Hypothalamus (tissue), 51 donors: ENCODE results near the gene PLEKHH1.

Experiments used
- DNase-seq, 51 donors: peaks; one replicate each; lab custom pipeline; 2025; lab: John Stamatoyannopoulos, UW

Gene PLEKHH1

GRCh38 chr14:67532998-67533753 is at the start of gene PLEKHH1:
TSS of gene PLEKHH1 (plus strand) at chr14:67533290. CDS start at chr14:67541868, 8,578 bp downstream.
- peak; percentile 15 to 93 (median 82) for DNase-seq

GRCh38 chr14:67483579-67484285 is 49.4 kb upstream of the PLEKHH1 start:
- peak in 2 of 51 donors; percentile 6 to 11 for DNase-seq

DNA sequence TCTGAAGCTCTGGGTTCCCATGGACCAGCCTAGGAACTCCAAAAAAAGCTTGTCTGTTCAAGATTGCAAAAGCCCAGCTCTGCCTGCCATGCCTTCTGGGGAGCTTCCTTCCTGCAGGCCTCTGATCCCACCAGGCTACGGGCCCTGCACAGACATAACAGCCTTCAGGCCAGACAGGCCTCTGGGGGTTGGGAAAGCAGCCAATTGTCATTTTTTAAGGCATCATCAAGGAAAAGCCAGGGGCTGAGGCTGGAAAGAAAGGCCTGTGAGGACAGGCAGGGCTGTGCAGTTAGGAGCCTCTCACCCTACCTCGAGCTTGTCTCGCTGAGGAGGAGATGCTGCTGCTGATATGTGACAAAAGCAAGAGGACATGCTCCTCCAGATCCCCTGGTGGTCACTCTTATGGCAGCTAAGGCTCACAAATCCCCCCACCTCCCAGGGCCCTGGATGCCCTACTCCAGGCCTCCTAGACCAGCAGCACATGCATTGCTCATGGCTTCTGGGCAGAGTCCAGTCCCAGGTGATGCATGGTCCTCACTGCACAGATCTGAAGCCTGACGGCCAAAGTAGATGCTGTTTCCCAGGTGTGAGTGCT is 47.5 kb upstream of the PLEKHH1 start:
- no peak for DNase-seq

- no peak for DNase-seq
These were observed 46.2 kb upstream of the PLEKHH1 start for GRCh38 chr14:67486890-67487289.

DNA sequence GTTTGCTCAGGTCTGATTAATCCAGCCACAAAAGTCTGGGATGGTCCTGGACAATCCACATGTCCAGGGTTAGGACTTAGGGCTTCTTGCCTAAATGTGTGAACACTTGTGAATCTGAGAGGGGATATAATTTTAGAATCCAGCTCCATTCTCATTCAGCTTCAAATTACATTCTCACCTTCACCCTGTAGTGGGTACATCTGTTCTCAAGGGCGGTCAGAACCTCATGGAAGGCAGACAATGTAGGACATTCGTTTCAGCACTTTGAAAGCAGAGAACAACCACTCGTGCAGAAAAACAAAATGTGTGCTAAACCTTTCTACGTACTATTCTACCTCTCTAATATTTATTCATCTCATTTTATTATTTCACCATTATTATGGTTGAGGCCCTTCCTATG is 45.8 kb upstream of the PLEKHH1 start:
- no peak for DNase-seq

GRCh38 chr14:67487937-67488893 is 44.9 kb upstream of the PLEKHH1 start, which contains the start of gene TMEM229B:
TSS of gene TMEM229B (minus strand) at chr14:67488721. CDS start at chr14:67473923, 14,798 bp downstream.
- DNase-seq, result peak in 17 of 51 donors; percentile 5 to 24 (median 16)

DNA sequence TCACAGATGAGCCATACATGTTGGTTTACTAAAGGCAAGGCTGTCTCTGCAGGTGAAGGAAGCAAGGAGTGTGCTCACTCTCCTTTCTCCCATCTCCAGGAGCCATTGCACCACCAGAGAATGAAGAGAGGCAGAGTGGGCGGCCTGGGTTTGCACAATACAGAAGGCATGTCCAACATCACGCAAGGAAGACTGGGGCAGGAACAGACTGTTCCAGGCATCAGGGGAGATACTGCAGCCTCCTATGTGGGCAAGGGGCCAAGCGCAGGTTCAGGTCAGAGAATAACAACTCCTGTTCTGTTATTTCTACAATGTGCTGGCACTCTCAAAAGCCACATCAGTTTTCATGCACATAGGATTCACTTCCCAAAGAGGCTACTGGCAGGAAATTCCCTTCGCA is 42.9 kb upstream of the PLEKHH1 start:
- DNase-seq, result no peak

DNA sequence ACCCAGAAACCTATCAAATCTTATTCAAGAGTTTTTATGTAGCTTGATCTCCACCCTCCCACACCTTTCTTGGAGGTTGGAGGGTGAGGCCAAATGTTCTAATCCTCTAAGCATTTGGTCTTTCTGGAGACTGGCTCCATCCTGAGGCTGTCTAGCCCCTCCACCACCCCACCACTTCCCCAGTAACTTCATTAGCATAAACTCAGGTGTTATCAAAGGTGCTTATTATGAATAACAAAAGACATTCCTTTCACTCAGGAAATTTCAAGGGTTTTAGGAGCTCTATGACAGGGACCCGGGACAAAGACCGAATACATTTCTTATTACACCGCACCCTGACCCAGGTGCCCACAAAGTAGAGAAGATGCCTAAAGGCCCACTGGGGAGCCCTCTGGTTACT is 41.8 kb upstream of the PLEKHH1 start:
- no peak for DNase-seq

- DNase-seq, result peak in 5 of 51 donors; percentile 9 to 34 (median 18)
These were observed 41.2 kb upstream of the PLEKHH1 start for GRCh38 chr14:67491741-67492507.

DNA sequence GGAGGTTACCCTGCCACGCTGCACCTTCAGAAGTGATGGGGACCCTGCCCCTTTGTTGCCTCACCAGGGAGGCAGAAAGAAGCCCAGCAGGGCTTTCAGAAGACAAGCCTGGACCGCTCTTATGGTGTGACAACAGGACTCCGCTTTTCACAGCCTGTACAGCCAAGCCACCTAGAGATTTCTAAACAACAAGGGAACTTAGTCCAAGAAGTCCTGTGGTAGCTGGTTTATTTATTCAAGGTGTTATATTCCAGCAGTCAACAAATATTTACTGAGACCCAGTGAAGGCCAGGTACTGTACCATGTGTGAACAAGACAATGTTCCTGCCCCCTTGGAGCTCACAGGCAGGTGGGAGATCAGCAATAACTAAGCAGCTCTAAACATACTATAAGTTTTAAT is 40.6 kb upstream of the PLEKHH1 start:
- DNase-seq, result no peak

GRCh38 chr14:67493092-67493717 is 39.9 kb upstream of the PLEKHH1 start:
- DNase-seq, result no peak

- no peak for DNase-seq
These were observed 37.3 kb upstream of the PLEKHH1 start for GRCh38 chr14:67495827-67496226.

DNA sequence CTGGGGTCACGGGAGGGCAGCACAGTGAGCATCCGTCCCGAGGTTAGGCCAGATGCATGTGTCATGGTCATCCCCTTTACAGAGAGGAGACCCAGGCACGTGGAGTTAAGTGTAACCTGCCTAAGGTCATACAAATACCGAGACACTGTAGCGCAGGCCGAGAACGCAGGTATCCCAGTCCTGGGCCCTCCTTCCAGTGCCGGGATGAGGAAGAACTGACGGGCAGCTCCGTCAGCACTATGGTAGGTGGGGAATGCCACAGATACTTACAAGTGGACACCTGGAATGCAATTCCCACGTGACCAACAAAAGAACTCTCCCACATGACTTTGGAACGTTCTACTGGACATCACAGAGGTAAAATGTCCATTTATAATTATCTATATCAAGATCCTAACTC is 35.9 kb upstream of the PLEKHH1 start:
- DNase-seq, result no peak

- DNase-seq, result no peak
These were observed 35.4 kb upstream of the PLEKHH1 start for GRCh38 chr14:67497716-67498115.

GRCh38 chr14:67500981-67501380 is 32.1 kb upstream of the PLEKHH1 start:
- no peak for DNase-seq

DNA sequence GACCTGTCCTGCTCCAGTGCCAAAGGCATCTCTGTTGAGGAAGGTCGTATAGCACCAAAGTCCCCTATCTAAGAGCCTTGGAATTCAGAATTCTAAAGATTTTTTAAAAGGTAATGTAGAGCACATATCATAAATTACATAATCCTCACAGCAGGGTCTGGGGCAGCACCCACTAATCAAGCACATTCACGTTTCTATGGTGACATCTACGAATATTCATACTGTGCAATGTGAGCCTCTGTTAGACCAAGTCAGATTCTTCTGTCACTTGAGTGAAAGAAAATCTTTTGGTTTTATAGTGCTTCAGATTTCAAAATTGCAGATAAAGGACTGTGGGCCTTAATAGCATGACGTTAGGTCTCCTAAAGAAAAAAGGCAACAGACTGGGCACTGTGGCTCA is 31.4 kb upstream of the PLEKHH1 start:
- DNase-seq, result no peak

DNA sequence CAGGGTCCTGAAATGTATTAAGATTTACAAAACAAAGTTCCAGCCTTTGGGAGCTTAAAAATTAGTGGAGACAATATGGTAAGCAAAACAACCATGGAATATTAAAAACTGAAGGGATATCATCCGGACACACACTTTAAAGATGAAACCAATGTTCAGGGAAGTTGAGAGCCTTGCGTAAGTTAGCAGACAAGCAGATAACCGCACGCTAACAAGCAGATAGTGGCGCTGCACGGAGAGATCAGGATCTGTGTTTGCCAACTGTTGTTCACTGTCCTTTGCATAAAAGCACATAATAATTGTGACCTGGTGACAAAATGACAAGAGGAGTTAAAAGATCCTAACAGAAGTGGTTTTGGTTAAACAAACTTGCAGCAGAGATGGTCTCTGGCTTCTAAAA is 30.2 kb upstream of the PLEKHH1 start:
- DNase-seq, result no peak

DNA sequence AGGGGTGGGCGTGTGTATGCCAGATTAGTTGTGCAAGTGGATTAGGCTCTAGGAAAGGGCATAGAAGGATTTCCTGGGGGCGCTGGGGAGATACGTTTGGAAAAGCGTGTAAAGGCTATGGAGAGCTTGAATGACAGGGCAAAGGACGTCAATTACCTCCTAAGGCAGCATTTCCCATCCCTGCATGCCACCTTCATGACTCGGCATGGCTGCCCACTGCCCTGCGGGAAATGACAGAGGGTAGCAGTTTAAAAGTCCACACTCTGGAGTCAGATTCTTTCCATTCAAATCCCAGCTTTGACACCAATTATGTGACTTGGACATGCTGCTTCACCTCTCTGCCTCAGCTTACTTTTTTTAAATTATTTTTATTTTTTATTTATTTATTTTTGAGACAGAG is 29.8 kb upstream of the PLEKHH1 start:
- DNase-seq, result no peak

DNA sequence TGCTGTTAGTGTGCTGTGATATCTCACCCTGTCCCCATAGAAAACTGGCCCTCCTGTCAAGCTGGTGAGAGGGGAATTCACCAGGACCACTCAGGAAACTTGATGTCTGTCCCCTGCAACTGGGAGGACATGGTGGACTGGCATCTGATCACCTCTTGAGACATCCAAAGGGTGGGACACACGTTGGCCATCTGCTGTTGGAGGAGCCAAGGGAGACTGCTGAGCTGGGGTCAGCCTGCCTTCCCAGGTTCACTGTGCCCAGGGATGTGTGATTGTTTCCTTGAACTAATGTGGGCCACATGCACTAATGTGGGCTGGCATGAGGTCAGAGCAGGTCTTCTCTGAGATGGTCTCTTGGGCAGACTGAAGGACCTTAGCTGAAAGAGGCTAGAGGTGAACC is 27.8 kb upstream of the PLEKHH1 start:
- no peak for DNase-seq
